ENCODE data around the gene TDP1. TPM values are rescaled to one million over a fixed set of nuclear protein-coding genes. Genes with fewer than 3 reads are reported as not detected.

The TDP1 gene
- total and polyA plus RNA-seq, 12 donors = 2.3 to 24.8 (median 9.6) TPM

GRCh38 chr14:90039253-90040010 lies 83.7 kb downstream of the TDP1 start:
- no peaks in the 10 kb centered on the region for H3K4me1 ChIP-seq (replicated peaks in 1 of 2)
- peaks cover 0 to 2% of the 10 kb centered on the region in 2 donors for H3K36me3 ChIP-seq (replicated peaks in 1 of 2)
- intact Hi-C loops (cut with DNase I) = no loop called here

GRCh38 chr14:90040411-90040810 lies 84.7 kb downstream of the TDP1 start:
- Histone ChIP-seq H3K9me3 (replicated peaks in 1 of 3) (peaks cover 0 to 6% (median 0%) of the 10 kb centered on the region in 3 donors), H3K36me3 (replicated peaks in 1 of 2) (no peaks in the 10 kb centered on the region), H3K27me3 (no peaks in the 10 kb centered on the region), H3K4me1 (replicated peaks in 1 of 2) (no peaks in the 10 kb centered on the region), H3K27ac (no peak overlapping the region), H3K4me3 (no peak overlapping the region)
- DNase-seq = no peak
- intact Hi-C loops (cut with DNase I) = no loop called here
- WGBS, 4 donors = 82 to 93% (median 89%) methylated on average over 2 to 3 of the region's 3 CpGs
- TF ChIP-seq CTCF (IDR thresholded peaks at IDR 0.05) (no peak), POLR2A (IDR thresholded peaks at IDR 0.05) (no peak)

More at GRCh38 chr14:90039253-90040010, 83.7 kb downstream of the TDP1 start:
- Histone ChIP-seq H3K27me3 (no peaks in the 10 kb centered on the region), H3K27ac (no peak overlapping the region), H3K9me3 (replicated peaks in 1 of 3) (peaks cover 0 to 6% (median 0%) of the 10 kb centered on the region in 3 donors), H3K4me3 (no peak overlapping the region)
- no peak for DNase-seq
- WGBS, 4 donors = 94 to 97% (median 96%) methylated on average over 11 of the region's 11 CpGs
- TF ChIP-seq CTCF (IDR thresholded peaks at IDR 0.05) (no peak), POLR2A (IDR thresholded peaks at IDR 0.05) (no peak)

GRCh38 chr14:90042496-90043252 lies 86.9 kb downstream of the TDP1 start:
- no peak for TF ChIP-seq POLR2A (IDR thresholded peaks at IDR 0.05)
- no peak for TF ChIP-seq CTCF (IDR thresholded peaks at IDR 0.05)
- WGBS, 4 donors = 91 to 96% (median 95%) methylated on average over 9 of the region's 9 CpGs
- peaks cover 0 to 5% (median 0%) of the 10 kb centered on the region in 3 donors for H3K9me3 ChIP-seq (replicated peaks in 1 of 3)
- no peak overlapping the region for H3K4me3 ChIP-seq
- intact Hi-C loops (cut with DNase I) = no loop called here
- no peak for DNase-seq
- no peaks in the 10 kb centered on the region for H3K27me3 ChIP-seq
- no peaks in the 10 kb centered on the region for H3K36me3 ChIP-seq (replicated peaks in 1 of 2)
- H3K4me1 ChIP-seq (replicated peaks in 1 of 2) = no peaks in the 10 kb centered on the region
- no peak overlapping the region for H3K27ac ChIP-seq

- 82 to 94% (median 83%) methylated on average over 2 of the region's 2 CpGs; no CpG with 5 or more reads in 1 of the 4 donors for WGBS, 4 donors
- Histone ChIP-seq H3K36me3 (replicated peaks in 1 of 2) (no peaks in the 10 kb centered on the region), H3K27me3 (no peaks in the 10 kb centered on the region), H3K9me3 (replicated peaks in 1 of 3) (no peaks in the 10 kb centered on the region), H3K27ac (no peak overlapping the region), H3K4me3 (no peak overlapping the region), H3K4me1 (replicated peaks in 1 of 2) (no peaks in the 10 kb centered on the region)
- intact Hi-C loops (cut with DNase I) = no loop called here
- no peak for DNase-seq
- TF ChIP-seq CTCF (IDR thresholded peaks at IDR 0.05) (no peak), POLR2A (IDR thresholded peaks at IDR 0.05) (no peak)
These were observed 89.9 kb downstream of the TDP1 start for GRCh38 chr14:90045616-90046015.
